Stomach (tissue), 4 donors: ENCODE measurements around the gene SCFD2.

Experiments
- CTCF ChIP-seq, 7 experiments: fragments of 450-650 bp in 4 of 7; fragments of 200-600 bp in 3 of 7; sonication (generic) in 3 of 7; IDR thresholded peaks; one replicate each; pipeline ENCODE4 v1.5.1; 2016 to 2019; ENCODE audit warnings: antibody characterized with exemption in 7 of 7, control low read depth in 2 of 7, mild to moderate bottlenecking in 1 of 7
- POLR2A ChIP-seq, 4 donors: fragments of 450-650 bp; IDR thresholded peaks; one replicate each; pipeline ENCODE4 v1.6.1; 2016; ENCODE audit warnings: antibody characterized with exemption in 4 of 4, control low read depth in 2 of 4, mild to moderate bottlenecking in 1 of 4, moderate library complexity in 1 of 4

- TF ChIP-seq CTCF (IDR thresholded peaks at IDR 0.05) (no peak), POLR2A (IDR thresholded peaks at IDR 0.05) (no peak)
These were observed 354.5 kb downstream of the SCFD2 start for GRCh38 chr4:53011259-53011905.
